Measurements from ENCODE around the gene NUDT6. TPM values are rescaled to one million over a fixed set of nuclear protein-coding genes. Genes with fewer than 3 reads are reported as not detected.
"Not testable (repeated sequence)": the region's sequence is repeated elsewhere in the genome, so short reads cannot be mapped to it uniquely, and the experiment has no call there.

NUDT6 gene
- total and polyA plus RNA-seq, 7 experiments from 2014 or later, result 0.82 to 7.4 (median 2.4) TPM

- peaks cover 0 to 24% (median 7%) of the 10 kb centered on the region in 5 donors for H3K27me3 Mint-ChIP-seq
- H3K9me3 ChIP-seq (ENCODE audit: control insufficient read depth in 2 of 3, low read length in 3 of 3); H3K36me3 ChIP-seq (ENCODE audit: control insufficient read depth in 2 of 3, insufficient read depth in 3 of 3, low read length in 3 of 3); H3K36me3 Mint-ChIP-seq; H3K27ac ChIP-seq (ENCODE audit: low read depth, low read length); H3K27ac Mint-ChIP-seq; ATAC-seq; intact Hi-C loops (cut with micrococcal nuclease); H3K4me1 ChIP-seq (ENCODE audit: control insufficient read depth in 2 of 2, insufficient read depth in 2 of 2, low read length in 2 of 2); H3K4me1 Mint-ChIP-seq; H3K9me3 Mint-ChIP-seq; H3K4me3 ChIP-seq (ENCODE audit: low read length); H3K27me3 ChIP-seq (ENCODE audit: control insufficient read depth in 2 of 2, insufficient read depth in 2 of 2, low read length in 2 of 2); H3K4me3 Mint-ChIP-seq; DNase-seq; CTCF ChIA-PET: not testable (repeated sequence)
- POLR2A ChIA-PET, result interaction anchor here (0.8 kb wide), 1 partner anchor 41 kb away, joined by 3 read pairs; no protein-coding TSS in a partner anchor
Observed at GRCh38 chr4:122844391-122844790, 78.0 kb downstream of the NUDT6 start.

DNA sequence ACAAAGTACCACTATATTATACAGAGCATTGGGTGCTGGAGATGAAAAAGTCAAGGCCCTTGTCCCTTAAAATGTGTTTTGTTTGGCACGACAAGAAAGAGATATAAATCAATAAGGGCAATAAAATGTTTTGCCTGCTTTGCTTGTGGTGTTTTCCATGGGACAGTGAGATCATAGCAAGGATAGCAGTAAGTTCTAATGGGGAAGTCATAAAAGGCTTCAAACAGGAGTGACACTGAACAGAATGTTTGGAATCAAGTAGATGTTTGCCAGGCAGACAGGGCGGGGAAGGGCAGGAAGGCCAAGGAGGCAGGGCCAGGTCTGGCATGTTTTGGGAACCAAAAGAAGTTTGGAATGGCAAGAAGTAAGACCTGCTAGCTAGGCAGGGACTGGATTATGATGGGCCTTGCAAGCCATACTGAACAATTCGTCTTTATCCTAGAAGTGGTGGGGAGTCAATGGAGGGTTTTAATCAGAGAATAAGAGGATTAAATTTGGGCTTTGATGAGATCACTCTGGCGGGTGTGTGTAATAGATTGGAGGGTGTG lies 79.3 kb downstream of the NUDT6 start:
- H3K36me3 ChIP-seq (ENCODE audit: control insufficient read depth in 2 of 3, insufficient read depth in 3 of 3, low read length in 3 of 3), result no peaks in the 10 kb centered on the region
- H3K4me3 Mint-ChIP-seq, result no peak overlapping the region
- no peaks in the 10 kb centered on the region for H3K9me3 ChIP-seq (ENCODE audit: control insufficient read depth in 2 of 3, low read length in 3 of 3)
- no peaks in the 10 kb centered on the region for H3K4me1 Mint-ChIP-seq
- H3K27ac ChIP-seq (ENCODE audit: low read depth, low read length), result no peak overlapping the region
- ChIA-PET POLR2A (no interaction called here), CTCF (no interaction called here)
- DNase-seq (no peak), ATAC-seq (no peak)
- H3K36me3 Mint-ChIP-seq, result peaks cover 0 to 2% (median 0%) of the 10 kb centered on the region in 5 donors
- H3K9me3 Mint-ChIP-seq, result peaks cover 0 to 2% (median 0%) of the 10 kb centered on the region in 11 donors
- intact Hi-C loops (cut with micrococcal nuclease), result no loop called here
- no peaks in the 10 kb centered on the region for H3K27me3 ChIP-seq (ENCODE audit: control insufficient read depth in 2 of 2, insufficient read depth in 2 of 2, low read length in 2 of 2)
- H3K27me3 Mint-ChIP-seq, result peaks cover 0 to 29% (median 5%) of the 10 kb centered on the region in 5 donors
- no peak overlapping the region for H3K27ac Mint-ChIP-seq
- H3K4me3 ChIP-seq (ENCODE audit: low read length), result no peak overlapping the region
- no peaks in the 10 kb centered on the region for H3K4me1 ChIP-seq (ENCODE audit: control insufficient read depth in 2 of 2, insufficient read depth in 2 of 2, low read length in 2 of 2)

Other genes with a start within 250 kb of the NUDT6 start
- gene BBS12, start 189.9 kb downstream of the NUDT6 start, total RNA-seq, result 1 to 10 TPM in 3 of 5 experiments, under 1 TPM in 2; 0.71 to 4.3 (median 2.3) TPM
- 1 to 10 TPM; 1.8 to 1.9 TPM for gene BBS12, start 189.9 kb downstream of the NUDT6 start, polyA plus RNA-seq
- gene FGF2, start 95.8 kb downstream of the NUDT6 start, total RNA-seq, result under 1 TPM in 1 of 5 experiments, not detected in 4; 0.51 TPM
- not detected for gene FGF2, start 95.8 kb downstream of the NUDT6 start, polyA plus RNA-seq

Measured in naive thymus-derived CD4-positive, alpha-beta T cell (primary cell).